HepG2 (cell line): ENCODE data around the gene TMEM87B. TPM values are rescaled to one million over a fixed set of nuclear protein-coding genes. Genes with fewer than 3 reads are reported as not detected.

Experiments used
- CREBL2 ChIP-seq: sonication (generic); formaldehyde crosslinking; IDR thresholded peaks from 2 replicates; pipeline ENCODE4 v1.8.1; 2023; ENCODE audit warnings: missing genetic modification reagents, mild to moderate bottlenecking, borderline replicate concordance
- ERF ChIP-seq: IDR thresholded peaks from 2 replicates; pipeline ENCODE4 v1.6.1; 2018; ENCODE audit warnings: missing biosample characterization, missing genetic modification reagents
- HMG20A ChIP-seq: IDR thresholded peaks from 2 replicates; pipeline ENCODE4 v1.6.1; 2016; ENCODE audit warnings: borderline replicate concordance
- HNF4A ChIP-seq: sonication (generic); formaldehyde crosslinking; IDR thresholded peaks from 2 replicates; pipeline ENCODE4 v1.4.0; 2020; ENCODE audit warnings: missing genetic modification reagents
- IRX3 ChIP-seq: sonication (generic); formaldehyde crosslinking; IDR thresholded peaks from 2 replicates; pipeline ENCODE4 v1.8.1; 2023; ENCODE audit warnings: mild to moderate bottlenecking, low read depth, missing genetic modification reagents, borderline replicate concordance
- LCORL ChIP-seq, 2 experiments: fragments of 450-650 bp in 1 of 2; sonication (generic) in 1 of 2; formaldehyde crosslinking in 1 of 2; IDR thresholded peaks; 2 replicates each; pipeline versions ENCODE4 v1.5.0 to v1.6.1; 2017 to 2020; ENCODE audit warnings: antibody characterized with exemption in 1 of 2, missing genetic modification reagents in 1 of 2
- PATZ1 ChIP-seq: sonication (generic); formaldehyde crosslinking; IDR thresholded peaks from 2 replicates; pipeline ENCODE4 v1.4.0; 2020; ENCODE audit warnings: missing genetic modification reagents
- PPARG ChIP-seq: conservative IDR thresholded peaks from 2 replicates; pipeline ENCODE4 v1.6.1; 2016; ENCODE audit warnings: missing biosample characterization, missing genetic modification reagents
- RARA ChIP-seq: IDR thresholded peaks from 2 replicates; pipeline ENCODE4 v1.6.1; 2016; ENCODE audit warnings: missing genetic modification reagents, missing compliant biosample characterization
- SAP130 ChIP-seq: IDR thresholded peaks from 2 replicates; pipeline ENCODE4 v1.6.1; 2016; ENCODE audit warnings: low read depth
- SMAD9 ChIP-seq: sonication (generic); formaldehyde crosslinking; IDR thresholded peaks from 2 replicates; pipeline ENCODE4 v1.5.1; 2020; ENCODE audit warnings: mild to moderate bottlenecking, missing genetic modification reagents
- SP4 ChIP-seq: sonication (generic); formaldehyde crosslinking; IDR thresholded peaks from 2 replicates; pipeline ENCODE4 v1.8.1; 2023; ENCODE audit warnings: mild to moderate bottlenecking, missing genetic modification reagents
- SRY ChIP-seq: sonication (generic); formaldehyde crosslinking; IDR thresholded peaks from 2 replicates; pipeline ENCODE4 v1.8.0; 2022; ENCODE audit warnings: mild to moderate bottlenecking, missing genetic modification reagents
- TEAD3 ChIP-seq: optimal IDR thresholded peaks from 2 replicates; pipeline ENCODE3; 2016; ENCODE audit warnings: borderline replicate concordance
- ZGPAT ChIP-seq: IDR thresholded peaks from 2 replicates; pipeline ENCODE4 v1.6.1; 2016; ENCODE audit warnings: mild to moderate bottlenecking
- ZMYM3 ChIP-seq: sonication (generic); formaldehyde crosslinking; IDR thresholded peaks from 2 replicates; pipeline ENCODE4 v1.5.1; 2020; ENCODE audit warnings: mild to moderate bottlenecking, missing genetic modification reagents
- ZNF335 ChIP-seq: sonication (generic); formaldehyde crosslinking; IDR thresholded peaks from 2 replicates; pipeline ENCODE4 v1.4.0; 2020; ENCODE audit warnings: missing genetic modification reagents
- ZSCAN21 ChIP-seq: sonication (generic); formaldehyde crosslinking; IDR thresholded peaks from 2 replicates; pipeline ENCODE4 v1.8.0; 2022; ENCODE audit warnings: mild to moderate bottlenecking, missing genetic modification reagents, moderate library complexity, borderline replicate concordance
- polyA plus RNA-seq, 8 experiments: library from polyadenylated mRNA; depleted of rRNA in 3 of 8; stranded (reverse) in 7 of 8; unstranded in 1 of 8; fragments of >200 nt; fragmentation: Illumina TruSeq in 4 of 8; extraction: Trizol in 4 of 8; gene quantifications; 2 replicates each; pipeline versions ENCODE4 v1.2.1 to v1.2.3, GENCODE V29; 2011 to 2016; ENCODE audit warnings: low read depth in 4 of 8, missing spikeins in 1 of 8, mixed read lengths in 1 of 8; ENCODE audit not compliant: insufficient read depth in 1 of 8
- total RNA-seq, 5 experiments: library from RNA; depleted of rRNA; stranded (reverse); fragments of >200 nt; fragmentation: Illumina TruSeq; extraction: Trizol; gene quantifications; 2 replicates each; pipeline ENCODE4 v1.2.3, GENCODE V29; 2016; ENCODE audit warnings: low read depth in 1 of 5
- TF ChIP-seq, protein P1 (sequence below): sonication (generic); formaldehyde crosslinking; IDR thresholded peaks from 2 replicates; pipeline ENCODE4; 2020; ENCODE audit warnings: missing genetic modification reagents, mild to moderate bottlenecking, borderline replicate concordance
- TF ChIP-seq, protein P2 (sequence below): sonication (generic); formaldehyde crosslinking; IDR thresholded peaks from 2 replicates; pipeline ENCODE4 v1.9.0; 2021; ENCODE audit warnings: missing genetic modification reagents, borderline replicate concordance
- TF ChIP-seq, protein P3 (sequence below): IDR thresholded peaks from 2 replicates; pipeline ENCODE4 v1.6.1; 2018; ENCODE audit warnings: missing genetic modification reagents, mild to moderate bottlenecking, missing compliant biosample characterization

The TMEM87B gene
- total and polyA plus RNA-seq, 2 of the 13 experiments (the other 11 are each of a cell fraction or from before 2014, with no cell fraction given) = 15.1 to 16.2 TPM

- TF ChIP-seq PATZ1 (CRISPR knock-in tag) (peak; percentile 11; the same call in 1 of the 2 replicates), HMG20A (CRISPR knock-in tag) (0 out of 2 replicates have a peak, but pooled peaks have one; percentile 22), ZGPAT (CRISPR knock-in tag) (no peak), SP4 (CRISPR knock-in tag) (no peak), SMAD9 (CRISPR knock-in tag) (no peak), ERF (CRISPR knock-in tag) (0 out of 2 replicates have a peak, but pooled peaks have one; percentile 32), LCORL (IDR thresholded peaks at IDR 0.05) (no peak), LCORL (CRISPR knock-in tag; IDR thresholded peaks at IDR 0.05) (0 out of 2 replicates have a peak, but pooled peaks have one; percentile 44), TEAD3 (CRISPR knock-in tag) (peak; percentile 28), SAP130 (CRISPR knock-in tag) (0 out of 2 replicates have a peak, but pooled peaks have one; percentile 21), IRX3 (CRISPR knock-in tag) (no peak), PPARG (CRISPR knock-in tag) (0 out of 2 replicates have a peak, but pooled peaks have one; percentile 37), HNF4A (CRISPR knock-in tag) (peak; percentile 74), RARA (CRISPR knock-in tag) (peak; percentile 14; the same call in 1 of the 2 replicates), ZSCAN21 (CRISPR knock-in tag) (no peak), CREBL2 (CRISPR knock-in tag) (no peak), SRY (CRISPR knock-in tag) (no peak), ZNF335 (CRISPR knock-in tag) (no peak), ZMYM3 (CRISPR knock-in tag) (0 out of 2 replicates have a peak, but pooled peaks have one; percentile 16)
- TF ChIP-seq, protein P1, sequence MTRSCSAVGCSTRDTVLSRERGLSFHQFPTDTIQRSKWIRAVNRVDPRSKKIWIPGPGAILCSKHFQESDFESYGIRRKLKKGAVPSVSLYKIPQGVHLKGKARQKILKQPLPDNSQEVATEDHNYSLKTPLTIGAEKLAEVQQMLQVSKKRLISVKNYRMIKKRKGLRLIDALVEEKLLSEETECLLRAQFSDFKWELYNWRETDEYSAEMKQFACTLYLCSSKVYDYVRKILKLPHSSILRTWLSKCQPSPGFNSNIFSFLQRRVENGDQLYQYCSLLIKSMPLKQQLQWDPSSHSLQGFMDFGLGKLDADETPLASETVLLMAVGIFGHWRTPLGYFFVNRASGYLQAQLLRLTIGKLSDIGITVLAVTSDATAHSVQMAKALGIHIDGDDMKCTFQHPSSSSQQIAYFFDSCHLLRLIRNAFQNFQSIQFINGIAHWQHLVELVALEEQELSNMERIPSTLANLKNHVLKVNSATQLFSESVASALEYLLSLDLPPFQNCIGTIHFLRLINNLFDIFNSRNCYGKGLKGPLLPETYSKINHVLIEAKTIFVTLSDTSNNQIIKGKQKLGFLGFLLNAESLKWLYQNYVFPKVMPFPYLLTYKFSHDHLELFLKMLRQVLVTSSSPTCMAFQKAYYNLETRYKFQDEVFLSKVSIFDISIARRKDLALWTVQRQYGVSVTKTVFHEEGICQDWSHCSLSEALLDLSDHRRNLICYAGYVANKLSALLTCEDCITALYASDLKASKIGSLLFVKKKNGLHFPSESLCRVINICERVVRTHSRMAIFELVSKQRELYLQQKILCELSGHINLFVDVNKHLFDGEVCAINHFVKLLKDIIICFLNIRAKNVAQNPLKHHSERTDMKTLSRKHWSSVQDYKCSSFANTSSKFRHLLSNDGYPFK (CRISPR knock-in tag) = no peak
- TF ChIP-seq, protein P2, sequence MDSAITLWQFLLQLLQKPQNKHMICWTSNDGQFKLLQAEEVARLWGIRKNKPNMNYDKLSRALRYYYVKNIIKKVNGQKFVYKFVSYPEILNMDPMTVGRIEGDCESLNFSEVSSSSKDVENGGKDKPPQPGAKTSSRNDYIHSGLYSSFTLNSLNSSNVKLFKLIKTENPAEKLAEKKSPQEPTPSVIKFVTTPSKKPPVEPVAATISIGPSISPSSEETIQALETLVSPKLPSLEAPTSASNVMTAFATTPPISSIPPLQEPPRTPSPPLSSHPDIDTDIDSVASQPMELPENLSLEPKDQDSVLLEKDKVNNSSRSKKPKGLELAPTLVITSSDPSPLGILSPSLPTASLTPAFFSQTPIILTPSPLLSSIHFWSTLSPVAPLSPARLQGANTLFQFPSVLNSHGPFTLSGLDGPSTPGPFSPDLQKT = no peak
- TF ChIP-seq, protein P3, sequence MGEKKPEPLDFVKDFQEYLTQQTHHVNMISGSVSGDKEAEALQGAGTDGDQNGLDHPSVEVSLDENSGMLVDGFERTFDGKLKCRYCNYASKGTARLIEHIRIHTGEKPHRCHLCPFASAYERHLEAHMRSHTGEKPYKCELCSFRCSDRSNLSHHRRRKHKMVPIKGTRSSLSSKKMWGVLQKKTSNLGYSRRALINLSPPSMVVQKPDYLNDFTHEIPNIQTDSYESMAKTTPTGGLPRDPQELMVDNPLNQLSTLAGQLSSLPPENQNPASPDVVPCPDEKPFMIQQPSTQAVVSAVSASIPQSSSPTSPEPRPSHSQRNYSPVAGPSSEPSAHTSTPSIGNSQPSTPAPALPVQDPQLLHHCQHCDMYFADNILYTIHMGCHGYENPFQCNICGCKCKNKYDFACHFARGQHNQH (CRISPR knock-in tag) = no peak
These were observed 79.1 kb downstream of the TMEM87B start (continued) for GRCh38 chr2:112134120-112134519.
